Activated effector memory CD4-positive, alpha-beta T cell treated with Interleukin-2 at 50 U/mL for 16 hours (primary cell): ENCODE results near the gene ELANE.
A peak's percentile ranks its signal among the peaks of the same experiment; 100 is the strongest.
"Not testable (repeated sequence)": the region's sequence is repeated elsewhere in the genome, so short reads cannot be mapped to it uniquely, and the experiment has no call there.

Source experiments
- DNase-seq: peaks from one replicate; pipeline ENCODE4 v3.0.0-alpha.2; 2020

The ELANE gene

DNA sequence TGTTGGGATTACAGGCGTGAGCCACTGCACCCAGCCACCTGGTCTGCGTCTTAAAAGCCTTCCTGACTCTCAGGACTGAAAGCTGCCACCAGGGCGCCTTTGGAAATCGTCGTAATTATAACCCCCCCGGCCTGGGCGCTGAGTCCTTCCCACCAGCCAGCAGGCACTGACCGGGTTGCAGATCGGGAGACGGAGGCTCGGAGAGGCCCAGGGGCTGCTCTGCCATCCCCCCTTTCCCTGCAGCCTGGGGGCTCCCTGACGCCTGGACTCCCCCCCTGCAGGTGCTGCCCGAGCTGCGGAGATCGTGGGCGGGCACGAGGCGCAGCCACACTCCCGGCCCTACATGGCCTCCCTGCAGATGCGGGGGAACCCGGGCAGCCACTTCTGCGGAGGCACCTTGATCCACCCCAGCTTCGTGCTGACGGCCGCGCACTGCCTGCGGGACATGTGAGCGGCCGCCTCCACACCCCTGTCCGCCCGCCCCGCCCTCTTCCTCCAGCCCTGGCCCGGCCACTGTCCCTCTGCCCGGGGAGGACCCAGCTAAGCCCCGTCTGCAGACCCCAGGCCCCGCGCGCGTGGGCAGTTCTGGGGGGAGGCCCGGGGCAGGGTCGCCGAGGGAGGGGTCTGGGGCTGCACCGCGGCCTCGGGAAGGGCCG, 8.8 kb upstream of the ELANE start:
- no peak for DNase-seq

- no peak for DNase-seq
Measured at GRCh38 chr19:843836-844545, 8.1 kb upstream of the ELANE start.

- DNase-seq = no peak
Measured at GRCh38 chr19:844546-844971, 7.5 kb upstream of the ELANE start.

- DNase-seq = no peak
Measured at GRCh38 chr19:845707-846521, 6.2 kb upstream of the ELANE start.

GRCh38 chr19:848386-848921, 3.6 kb upstream of the ELANE start:
- DNase-seq = no peak

- DNase-seq = not testable (repeated sequence)
Measured at GRCh38 chr19:849195-849594, 2.9 kb upstream of the ELANE start.

DNA sequence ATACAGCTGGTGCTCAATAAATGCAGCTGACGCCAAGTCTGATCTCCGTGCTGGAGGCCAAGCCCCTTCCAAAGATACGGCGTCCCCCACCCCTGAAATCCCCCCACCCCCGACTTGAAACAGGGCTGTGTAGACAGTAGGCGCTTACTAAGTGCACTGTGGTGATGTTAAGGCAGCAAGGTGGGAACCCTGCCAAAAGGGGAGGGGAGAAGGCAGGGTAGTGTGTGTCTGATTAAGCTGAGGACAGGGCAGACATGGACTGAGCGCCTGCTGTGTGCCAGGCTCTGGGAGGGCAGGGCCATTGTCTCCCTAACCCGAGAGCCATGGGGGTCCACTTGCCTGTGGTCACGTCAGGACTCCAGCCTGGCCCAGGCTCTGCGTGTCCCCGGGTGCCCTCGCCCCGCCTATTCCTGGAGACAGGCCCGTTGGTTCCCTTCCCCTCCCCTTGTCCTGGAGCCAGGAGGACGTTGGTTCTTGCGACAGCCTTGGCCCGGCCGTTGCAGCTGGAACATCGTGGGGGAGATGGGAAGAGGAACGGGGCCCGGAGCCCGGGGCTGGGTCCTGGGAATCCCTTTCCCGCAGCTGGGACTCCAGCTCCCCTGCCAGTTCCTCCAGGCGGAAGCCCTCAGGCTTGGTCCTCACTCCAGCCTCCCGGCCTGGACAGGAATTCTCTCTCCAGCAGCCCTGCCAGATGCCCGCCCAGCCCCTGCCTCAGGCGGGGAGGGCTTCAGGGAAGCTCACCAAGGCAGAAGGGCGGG, 1.7 kb upstream of the ELANE start:
- DNase-seq = no peak

- DNase-seq = no peak
Measured at GRCh38 chr19:850979-851335, 1.1 kb upstream of the ELANE start.

DNA sequence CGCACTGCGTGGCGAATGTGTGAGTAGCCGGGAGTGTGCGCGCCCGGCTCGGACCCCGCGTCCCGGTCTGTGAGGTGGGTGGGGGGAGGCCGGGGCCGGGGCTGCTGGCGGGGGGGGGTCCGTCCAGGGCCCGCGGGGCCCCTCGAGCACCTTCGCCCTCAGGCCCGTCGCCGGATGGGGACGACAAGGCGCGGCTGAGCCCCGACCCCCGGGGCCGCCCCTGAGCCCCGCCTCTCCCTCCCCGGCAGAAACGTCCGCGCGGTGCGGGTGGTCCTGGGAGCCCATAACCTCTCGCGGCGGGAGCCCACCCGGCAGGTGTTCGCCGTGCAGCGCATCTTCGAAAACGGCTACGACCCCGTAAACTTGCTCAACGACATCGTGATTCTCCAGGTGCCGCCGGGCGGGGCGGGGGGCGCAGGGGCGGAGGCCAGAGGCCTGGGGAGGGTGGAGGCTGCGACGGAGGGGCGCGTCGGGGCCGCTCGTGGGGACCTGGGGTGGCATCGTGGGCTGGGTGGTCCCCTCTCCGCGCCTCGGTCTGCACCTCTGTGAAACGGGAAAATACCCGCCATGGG, 997 bp downstream of the ELANE start:
- no peak for DNase-seq

DNA sequence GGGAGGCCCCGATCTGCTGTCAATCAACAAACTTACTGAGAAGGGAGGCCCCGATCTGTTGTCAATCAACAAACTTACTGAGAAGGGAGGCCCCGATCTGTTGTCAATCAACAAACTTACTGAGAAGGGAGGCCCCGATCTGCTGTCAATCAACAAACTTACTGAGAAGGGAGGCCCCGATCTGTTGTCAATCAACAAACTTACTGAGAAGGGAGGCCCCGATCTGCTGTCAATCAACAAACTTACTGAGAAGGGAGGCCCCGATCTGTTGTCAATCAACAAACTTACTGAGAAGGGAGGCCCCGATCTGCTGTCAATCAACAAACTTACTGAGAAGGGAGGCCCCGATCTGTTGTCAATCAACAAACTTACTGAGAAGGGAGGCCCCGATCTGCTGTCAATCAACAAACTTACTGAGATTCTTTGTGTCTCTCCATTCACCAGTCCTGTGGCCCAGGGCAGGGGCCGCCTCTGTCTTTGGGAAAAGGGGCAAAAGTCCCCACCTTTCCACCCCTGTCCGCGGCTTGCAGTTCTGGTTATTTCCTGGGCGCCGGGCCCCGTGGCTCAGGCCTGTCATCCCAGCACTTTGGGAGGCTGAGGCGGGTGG, 1.6 kb downstream of the ELANE start:
- DNase-seq = not testable (repeated sequence)

GRCh38 chr19:854549-854948, 2.4 kb downstream of the ELANE start:
- no peak for DNase-seq

DNA sequence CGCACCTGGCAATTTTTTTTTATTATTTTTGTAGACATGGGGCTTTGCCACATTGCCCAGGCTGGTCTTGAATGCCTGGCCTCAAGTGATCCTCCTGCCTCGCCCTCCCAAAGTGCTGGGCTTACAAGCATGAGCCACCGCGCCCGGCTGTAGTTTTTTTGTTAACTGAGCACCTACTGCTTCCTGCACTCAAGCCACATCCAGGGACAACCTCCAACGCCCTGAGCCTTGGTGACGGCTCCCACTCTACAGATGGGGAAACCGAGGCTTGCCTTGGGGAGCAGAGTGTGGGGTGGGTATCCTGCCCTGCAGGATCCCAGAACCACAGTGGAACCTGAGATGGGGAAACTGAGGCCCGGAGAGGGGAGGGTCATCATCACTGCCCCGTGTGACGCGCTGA, 3.0 kb downstream of the ELANE start:
- no peak for DNase-seq

DNA sequence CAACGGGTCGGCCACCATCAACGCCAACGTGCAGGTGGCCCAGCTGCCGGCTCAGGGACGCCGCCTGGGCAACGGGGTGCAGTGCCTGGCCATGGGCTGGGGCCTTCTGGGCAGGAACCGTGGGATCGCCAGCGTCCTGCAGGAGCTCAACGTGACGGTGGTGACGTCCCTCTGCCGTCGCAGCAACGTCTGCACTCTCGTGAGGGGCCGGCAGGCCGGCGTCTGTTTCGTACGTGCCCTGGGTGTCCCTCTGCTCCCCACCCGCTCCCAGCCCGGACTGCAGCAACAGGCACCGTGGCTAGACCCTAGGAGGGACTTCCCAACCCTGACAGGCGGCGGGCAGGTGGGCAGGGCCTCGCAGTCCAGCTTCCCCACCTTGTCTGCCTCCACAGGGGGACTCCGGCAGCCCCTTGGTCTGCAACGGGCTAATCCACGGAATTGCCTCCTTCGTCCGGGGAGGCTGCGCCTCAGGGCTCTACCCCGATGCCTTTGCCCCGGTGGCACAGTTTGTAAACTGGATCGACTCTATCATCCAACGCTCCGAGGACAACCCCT, 3.5 kb downstream of the ELANE start:
- DNase-seq = no peak

- DNase-seq = no peak
Measured at GRCh38 chr19:858284-858683, 6.2 kb downstream of the ELANE start.

- DNase-seq = no peak
Measured at GRCh38 chr19:858868-859843, 7.1 kb downstream of the ELANE start, which contains the start of gene CFD. Gene CFD, plus strand, starts transcription at chr19:859664. Its CDS starts 26 bp downstream, at chr19:859690.

- no peak for DNase-seq
Measured at GRCh38 chr19:861141-861755, 9.1 kb downstream of the ELANE start.

GRCh38 chr19:861756-862580, 9.9 kb downstream of the ELANE start:
- peak; percentile 47 for DNase-seq

- DNase-seq = peak; percentile 73
Measured at GRCh38 chr19:862581-863314, 10.6 kb downstream of the ELANE start.
